OCI-LY7 (cell line): ENCODE data around the gene NPAS4.

ENCODE experiments used
- CTCF ChIP-seq: fragments of 200-600 bp; sonication (generic); conservative IDR thresholded peaks from 2 replicates; pipeline ENCODE4 v1.5.1; 2014; ENCODE audit warnings: mild to moderate bottlenecking, antibody characterized with exemption, low read length, moderate library complexity, mixed read lengths
- EZH2phosphoT487 ChIP-seq: fragments of 200-600 bp; sonication (generic); IDR thresholded peaks from 2 replicates; pipeline ENCODE4 v1.6.1; 2018; ENCODE audit warnings: low read depth, borderline replicate concordance, mild to moderate bottlenecking, mixed run types, antibody characterized with exemption, low read length, moderate library complexity, mixed read lengths

GRCh38 chr11:66462911-66463310 is 42.1 kb downstream of the NPAS4 start:
- no peak for TF ChIP-seq CTCF
- no peak for TF ChIP-seq EZH2phosphoT487
